Measurements from ENCODE around the gene ATXN1.

ATXN1 gene

GRCh38 chr6:16694781-16695578 is 66.3 kb downstream of the ATXN1 start:
- ChIA-PET POLR2A (interaction anchor here (0.6 kb wide), 1 partner anchor 85 kb away, joined by 3 read pairs; no protein-coding TSS in a partner anchor), CTCF (interaction anchor here (0.5 to 0.6 kb wide), 2 partner anchors 196 to 315 kb away, joined by 3 to 4 read pairs; no protein-coding TSS in a partner anchor)
- TF ChIP-seq, protein P1, sequence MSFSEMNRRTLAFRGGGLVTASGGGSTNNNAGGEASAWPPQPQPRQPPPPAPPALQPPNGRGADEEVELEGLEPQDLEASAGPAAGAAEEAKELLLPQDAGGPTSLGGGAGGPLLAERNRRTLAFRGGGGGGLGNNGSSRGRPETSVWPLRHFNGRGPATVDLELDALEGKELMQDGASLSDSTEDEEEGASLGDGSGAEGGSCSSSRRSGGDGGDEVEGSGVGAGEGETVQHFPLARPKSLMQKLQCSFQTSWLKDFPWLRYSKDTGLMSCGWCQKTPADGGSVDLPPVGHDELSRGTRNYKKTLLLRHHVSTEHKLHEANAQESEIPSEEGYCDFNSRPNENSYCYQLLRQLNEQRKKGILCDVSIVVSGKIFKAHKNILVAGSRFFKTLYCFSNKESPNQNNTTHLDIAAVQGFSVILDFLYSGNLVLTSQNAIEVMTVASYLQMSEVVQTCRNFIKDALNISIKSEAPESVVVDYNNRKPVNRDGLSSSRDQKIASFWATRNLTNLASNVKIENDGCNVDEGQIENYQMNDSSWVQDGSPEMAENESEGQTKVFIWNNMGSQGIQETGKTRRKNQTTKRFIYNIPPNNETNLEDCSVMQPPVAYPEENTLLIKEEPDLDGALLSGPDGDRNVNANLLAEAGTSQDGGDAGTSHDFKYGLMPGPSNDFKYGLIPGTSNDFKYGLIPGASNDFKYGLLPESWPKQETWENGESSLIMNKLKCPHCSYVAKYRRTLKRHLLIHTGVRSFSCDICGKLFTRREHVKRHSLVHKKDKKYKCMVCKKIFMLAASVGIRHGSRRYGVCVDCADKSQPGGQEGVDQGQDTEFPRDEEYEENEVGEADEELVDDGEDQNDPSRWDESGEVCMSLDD (tag by site-specific recombination; IDR thresholded peaks at IDR 0.05) = no peak
- TF ChIP-seq PATZ1 (tag by site-specific recombination; IDR thresholded peaks at IDR 0.05) (no peak), ZNF791 (tag by site-specific recombination; IDR thresholded peaks at IDR 0.05) (no peak), ZBTB48 (tag by site-specific recombination; IDR thresholded peaks at IDR 0.05) (no peak), ZSCAN30 (tag by site-specific recombination; IDR thresholded peaks at IDR 0.05) (no peak), ZNF707 (tag by site-specific recombination; IDR thresholded peaks at IDR 0.05) (no peak), ZNF785 (tag by site-specific recombination; IDR thresholded peaks at IDR 0.05) (no peak), ZNF133 (tag by site-specific recombination; IDR thresholded peaks at IDR 0.05) (no peak), ZNF10 (tag by site-specific recombination; IDR thresholded peaks at IDR 0.05) (no peak), ZNF37A (tag by site-specific recombination; IDR thresholded peaks at IDR 0.05) (no peak), ZNF391 (tag by site-specific recombination; IDR thresholded peaks at IDR 0.05; ENCODE audit: borderline replicate concordance, low read depth) (no peak)
- TF ChIP-seq, protein P2, sequence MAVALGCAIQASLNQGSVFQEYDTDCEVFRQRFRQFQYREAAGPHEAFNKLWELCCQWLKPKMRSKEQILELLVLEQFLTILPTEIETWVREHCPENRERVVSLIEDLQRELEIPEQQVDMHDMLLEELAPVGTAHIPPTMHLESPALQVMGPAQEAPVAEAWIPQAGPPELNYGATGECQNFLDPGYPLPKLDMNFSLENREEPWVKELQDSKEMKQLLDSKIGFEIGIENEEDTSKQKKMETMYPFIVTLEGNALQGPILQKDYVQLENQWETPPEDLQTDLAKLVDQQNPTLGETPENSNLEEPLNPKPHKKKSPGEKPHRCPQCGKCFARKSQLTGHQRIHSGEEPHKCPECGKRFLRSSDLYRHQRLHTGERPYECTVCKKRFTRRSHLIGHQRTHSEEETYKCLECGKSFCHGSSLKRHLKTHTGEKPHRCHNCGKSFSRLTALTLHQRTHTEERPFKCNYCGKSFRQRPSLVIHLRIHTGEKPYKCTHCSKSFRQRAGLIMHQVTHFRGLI (tag by site-specific recombination; IDR thresholded peaks at IDR 0.05) = no peak
- no peaks in the 10 kb centered on the region for H3K36me3 ChIP-seq (ENCODE audit: control insufficient read depth in 2 of 2, insufficient read depth in 1 of 2, low read length in 2 of 2)
- no peaks in the 10 kb centered on the region for H3K9me3 ChIP-seq (ENCODE audit: control insufficient read depth, insufficient read depth, low read depth, low read length)
- no peak overlapping the region for H3K27ac ChIP-seq (ENCODE audit: extremely low read depth, low read depth, low read length)
- H3K4me1 ChIP-seq (ENCODE audit: control insufficient read depth, insufficient read depth, low read length) = peaks cover 40% of the 10 kb centered on the region
- H3K4me3 ChIP-seq (ENCODE audit: low read depth, low read length) = no peak overlapping the region

GRCh38 chr6:16691324-16691723 is 69.9 kb downstream of the ATXN1 start:
- no peak overlapping the region for H3K27ac ChIP-seq (ENCODE audit: extremely low read depth, low read depth, low read length)
- ChIA-PET POLR2A (no interaction called here), CTCF (interaction anchor here (0.7 to 1.2 kb wide), 3 partner anchors 10 to 88 kb away, joined by 3 to 4 read pairs (median 3); no protein-coding TSS in a partner anchor)
- peaks cover 31% of the 10 kb centered on the region for H3K4me1 ChIP-seq (ENCODE audit: control insufficient read depth, insufficient read depth, low read length)
- H3K36me3 ChIP-seq (ENCODE audit: control insufficient read depth in 2 of 2, insufficient read depth in 1 of 2, low read length in 2 of 2) = no peaks in the 10 kb centered on the region
- H3K9me3 ChIP-seq (ENCODE audit: control insufficient read depth, insufficient read depth, low read depth, low read length) = no peaks in the 10 kb centered on the region
- no peak overlapping the region for H3K4me3 ChIP-seq (ENCODE audit: low read depth, low read length)
- TF ChIP-seq ZNF514 (tag by site-specific recombination; IDR thresholded peaks at IDR 0.05) = no peak
- no peak for TF ChIP-seq GLI2 (tag by site-specific recombination; IDR thresholded peaks at IDR 0.05; ENCODE audit: borderline replicate concordance, low read depth)
- TF ChIP-seq ZNF488 (tag by site-specific recombination; IDR thresholded peaks at IDR 0.05) = no peak
- TF ChIP-seq ZBTB20 (tag by site-specific recombination; IDR thresholded peaks at IDR 0.05) = no peak
- TF ChIP-seq SALL2 (tag by site-specific recombination; IDR thresholded peaks at IDR 0.05; ENCODE audit: borderline replicate concordance) = no peak
- no peak for TF ChIP-seq ZNF214 (tag by site-specific recombination; IDR thresholded peaks at IDR 0.05; ENCODE audit: borderline replicate concordance)
- no peak for TF ChIP-seq ZBTB21 (tag by site-specific recombination; IDR thresholded peaks at IDR 0.05)
- TF ChIP-seq, protein P1 (tag by site-specific recombination; IDR thresholded peaks at IDR 0.05) = no peak
- no peak for TF ChIP-seq ZNF792 (tag by site-specific recombination; IDR thresholded peaks at IDR 0.05)
- TF ChIP-seq CTCF (tag by site-specific recombination; IDR thresholded peaks at IDR 0.05) = no peak
- no peak for TF ChIP-seq ZNF626 (tag by site-specific recombination; IDR thresholded peaks at IDR 0.05)
- TF ChIP-seq ZNF10 (tag by site-specific recombination; IDR thresholded peaks at IDR 0.05) = no peak
